ENCODE data around the gene MCOLN3. TPM values are rescaled to one million over a fixed set of nuclear protein-coding genes. Genes with fewer than 3 reads are reported as not detected.

Gene MCOLN3
- polyA plus RNA-seq, 1 of the 3 experiments (the other 2 are of a cell fraction) = not detected

- no peak for TF ChIP-seq PBX3 (IDR thresholded peaks at IDR 0.05)
Measured at GRCh38 chr1:85070972-85071492, 22.7 kb upstream of the MCOLN3 start (continued).

GRCh38 chr1:85068846-85069245 lies 20.5 kb upstream of the MCOLN3 start:
- Histone ChIP-seq H3K9me3 (no peaks in the 10 kb centered on the region), H3K9ac (no peak overlapping the region), H3K4me3 (ENCODE audit: low read depth in 2 of 2, low read length in 1 of 2) (no peak overlapping the region), H3K4me1 (ENCODE audit: control insufficient read depth in 1 of 2, insufficient read depth in 2 of 2, low read depth in 1 of 2, low read length in 1 of 2) (no peaks in the 10 kb centered on the region), H3K36me3 (replicated peaks in 1 of 2; ENCODE audit: control insufficient read depth in 1 of 2, insufficient read depth in 2 of 2, low read length in 1 of 2) (no peaks in the 10 kb centered on the region), H3K27ac (ENCODE audit: low read depth in 2 of 2, low read length in 1 of 2) (no peak overlapping the region), H3K9me2 (no peaks in the 10 kb centered on the region), H3F3A (replicated peaks; ENCODE audit: insufficient read depth) (no peaks in the 10 kb centered on the region), H3K4me2 (no peak overlapping the region), H2AFZ (ENCODE audit: low read depth) (no peak overlapping the region), H3K27me3 (ENCODE audit: insufficient read depth) (no peaks in the 10 kb centered on the region), H4K20me1 (ENCODE audit: insufficient read depth) (no peaks in the 10 kb centered on the region), H3K79me2 (ENCODE audit: insufficient read depth) (no peaks in the 10 kb centered on the region)
- 10% methylated on average over 2 of the region's 2 CpGs for WGBS (ENCODE audit: low lambda C conversion rate)
- TF ChIP-seq MXI1 (IDR thresholded peaks at IDR 0.05; ENCODE audit: low read depth, low read length) (no peak), REST (IDR thresholded peaks at IDR 0.05; ENCODE audit: low read depth, low read length) (no peak), CTCF (IDR thresholded peaks at IDR 0.05) (no peak), FOXJ3 (CRISPR knock-in tag; IDR thresholded peaks at IDR 0.05) (no peak), MEF2A (IDR thresholded peaks at IDR 0.05; ENCODE audit: borderline replicate concordance, low read depth) (no peak), SIN3A (IDR thresholded peaks at IDR 0.05; ENCODE audit: borderline replicate concordance, low read depth, low read length) (no peak), JUND (IDR thresholded peaks at IDR 0.05) (no peak), USF2 (IDR thresholded peaks at IDR 0.05; ENCODE audit: borderline replicate concordance, low read depth, low read length) (no peak), TCF12 (IDR thresholded peaks at IDR 0.05) (no peak), USF1 (IDR thresholded peaks at IDR 0.05; ENCODE audit: borderline replicate concordance, low read depth) (no peak), GABPA (IDR thresholded peaks at IDR 0.05; ENCODE audit: low read depth) (no peak), PBX3 (IDR thresholded peaks at IDR 0.05) (no peak), TAF1 (IDR thresholded peaks at IDR 0.05; ENCODE audit: borderline replicate concordance, low read depth, low read length) (no peak)
- POLR2A ChIA-PET = no interaction called here
- DNase-seq = no peak
- CTCF ChIA-PET = no interaction called here

All from SK-N-SH (cell line).